Stimulated activated CD4-positive, alpha-beta T cell treated with anti-CD3 and anti-CD28 coated beads, TNF-alpha, amount 100 ng/mL, for 4 hours (primary cell): ENCODE data around the gene LPAR1.

Experiments used
- DNase-seq, 3 experiments: peaks; one replicate each; pipeline ENCODE4 v3.0.0-alpha.2; 2020; ENCODE audit warnings: low read depth in 3 of 3

Gene LPAR1

DNA sequence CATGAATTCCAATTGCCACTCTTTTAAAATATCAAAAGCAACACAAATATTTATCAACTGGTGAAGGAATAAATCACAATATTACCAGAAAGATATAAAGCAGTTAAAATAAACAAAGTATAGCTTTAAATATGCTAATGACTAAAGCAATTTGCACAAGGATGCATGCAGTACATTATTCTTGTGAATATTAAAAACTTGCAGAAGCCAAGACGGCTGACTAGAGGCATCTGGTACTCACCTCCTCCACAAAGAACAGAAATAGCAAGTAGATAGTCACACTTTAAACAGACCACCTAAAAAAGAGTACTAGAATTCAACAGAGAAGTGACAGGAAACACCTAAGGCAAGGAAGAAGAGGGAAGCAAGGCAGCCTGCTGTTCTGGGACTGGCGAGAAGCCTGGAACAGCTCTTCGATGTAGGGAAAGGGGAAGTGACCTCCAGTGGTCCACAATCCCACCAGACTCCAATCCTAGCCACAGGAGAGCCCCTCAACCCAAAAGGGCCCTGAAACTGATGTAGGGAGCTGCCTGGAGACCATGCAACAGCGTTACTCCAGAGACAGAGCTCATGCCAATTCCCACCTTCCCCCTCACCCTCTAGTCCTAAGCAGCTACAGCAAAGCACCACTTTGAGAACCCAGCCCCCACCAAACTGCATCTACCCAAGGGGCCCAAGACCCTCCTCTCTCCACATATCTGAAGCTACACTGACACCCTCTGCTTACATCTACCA is 86.3 kb downstream of the LPAR1 start:
- no peak for DNase-seq

GRCh38 chr9:110950041-110950645 is 88.1 kb downstream of the LPAR1 start:
- DNase-seq: no peak

DNA sequence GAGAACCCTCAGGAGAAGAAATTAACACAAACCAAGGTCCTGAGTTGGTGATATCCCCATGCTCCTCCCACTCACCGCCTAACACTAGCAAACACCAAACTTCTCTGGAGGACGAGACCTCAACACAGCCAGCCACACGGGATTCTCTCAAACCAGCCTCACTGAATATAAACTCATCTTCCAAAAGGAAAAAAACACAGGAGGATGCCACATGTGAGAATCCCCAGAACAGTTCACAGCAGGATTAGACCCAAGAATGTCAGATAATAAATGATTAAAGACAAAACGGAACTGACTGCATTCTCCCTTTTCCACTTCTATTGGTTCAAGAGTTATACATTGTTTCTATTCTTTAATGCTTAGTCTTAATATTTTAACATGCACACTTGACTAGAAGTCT is 89.2 kb downstream of the LPAR1 start:
- no peak for DNase-seq

DNA sequence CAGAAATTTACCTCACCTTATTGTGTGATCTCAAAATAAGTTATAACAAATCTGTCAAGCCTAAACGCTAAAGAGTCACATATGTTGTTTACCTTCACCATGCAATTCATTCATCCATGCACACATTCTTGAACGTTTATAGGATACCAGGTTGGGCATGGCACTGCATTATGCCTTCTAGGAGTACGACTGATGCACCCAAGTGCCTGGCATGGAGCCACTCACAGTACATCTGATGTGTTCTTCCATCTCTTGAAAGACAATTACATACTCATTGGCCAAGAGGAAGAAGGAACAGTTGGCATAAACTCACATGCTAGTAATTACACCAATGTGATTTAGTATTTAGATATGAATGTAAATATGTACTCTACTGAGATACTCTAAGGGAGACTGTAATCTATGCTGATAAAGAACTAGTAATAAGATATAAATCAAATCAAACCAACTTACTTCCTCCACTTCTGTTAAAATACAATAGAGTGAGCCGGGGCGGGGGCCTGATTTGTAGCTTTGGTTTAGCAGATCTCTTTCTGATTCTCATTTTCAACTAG is 90.7 kb downstream of the LPAR1 start:
- no peak for DNase-seq

- DNase-seq: no peak
These were observed 95.7 kb downstream of the LPAR1 start for GRCh38 chr9:110942522-110942921.

GRCh38 chr9:110940951-110941557 is 97.2 kb downstream of the LPAR1 start:
- no peak for DNase-seq

GRCh38 chr9:110939573-110939972 is 98.7 kb downstream of the LPAR1 start:
- DNase-seq: no peak

- DNase-seq: no peak
These were observed 99.2 kb downstream of the LPAR1 start for GRCh38 chr9:110939047-110939446.

DNA sequence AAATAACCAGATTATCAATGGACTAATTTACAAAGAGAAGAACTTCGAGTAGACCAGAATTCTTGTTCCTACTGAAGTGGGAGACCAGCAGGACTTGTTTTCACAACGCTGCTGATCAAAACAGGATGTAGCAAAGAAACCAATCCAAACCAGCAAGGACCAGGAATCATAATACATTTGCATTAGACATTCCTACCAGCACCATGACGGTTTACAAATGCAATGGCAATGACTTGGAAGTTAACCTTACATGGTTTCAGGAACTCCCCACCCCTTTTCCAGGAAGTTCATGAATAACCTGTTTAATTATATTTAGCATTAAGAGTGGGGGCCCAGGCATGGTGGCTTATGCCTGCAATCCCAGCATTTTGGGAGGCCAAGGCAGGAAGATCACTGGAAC is 100.0 kb downstream of the LPAR1 start:
- DNase-seq: no peak

- no peak for DNase-seq
These were observed 101.4 kb downstream of the LPAR1 start for GRCh38 chr9:110936719-110937452.

- DNase-seq: no peak
These were observed 102.0 kb downstream of the LPAR1 start for GRCh38 chr9:110936237-110936636.

DNA sequence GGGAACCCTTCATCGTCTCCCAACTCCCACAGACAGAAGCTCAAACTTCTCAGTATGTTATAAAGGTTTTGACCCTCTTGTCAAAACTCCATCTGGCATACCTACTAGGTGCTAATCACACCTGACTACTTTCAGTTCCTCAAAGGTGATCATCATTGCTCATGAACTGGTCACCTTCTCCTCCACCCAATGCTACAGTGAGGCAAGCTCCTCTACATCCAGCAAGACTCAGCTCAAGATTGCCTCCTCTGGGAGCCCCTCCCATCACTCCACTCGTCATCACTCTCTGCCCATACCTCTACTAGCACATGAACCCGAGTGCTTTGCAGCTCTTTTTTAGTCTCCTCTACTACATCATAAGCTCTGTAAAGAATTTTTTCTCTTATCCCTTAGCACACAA is 102.4 kb downstream of the LPAR1 start:
- DNase-seq: no peak

- DNase-seq: no peak
These were observed 104.8 kb downstream of the LPAR1 start for GRCh38 chr9:110933350-110934001.

DNA sequence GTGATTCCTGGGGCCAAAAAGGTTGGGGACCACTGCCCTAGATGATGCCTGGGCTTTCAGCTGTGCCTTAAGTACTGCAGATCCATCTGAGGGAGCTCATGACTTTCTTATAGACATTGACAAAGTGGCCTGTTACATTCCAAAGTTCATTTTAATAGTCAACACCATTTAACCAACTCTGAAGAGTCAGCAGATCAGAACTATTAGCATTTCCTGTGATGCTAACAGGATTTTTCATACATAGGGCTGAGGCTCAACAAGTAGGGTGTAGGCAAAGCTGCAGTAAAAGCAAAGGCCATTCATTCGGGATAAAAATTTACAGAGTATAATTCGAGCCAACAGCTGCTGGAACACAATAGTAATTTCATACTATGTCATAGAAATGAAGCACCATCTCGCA is 105.4 kb downstream of the LPAR1 start:
- no peak for DNase-seq

- no peak for DNase-seq
These were observed 109.7 kb downstream of the LPAR1 start for GRCh38 chr9:110928599-110928998.

DNA sequence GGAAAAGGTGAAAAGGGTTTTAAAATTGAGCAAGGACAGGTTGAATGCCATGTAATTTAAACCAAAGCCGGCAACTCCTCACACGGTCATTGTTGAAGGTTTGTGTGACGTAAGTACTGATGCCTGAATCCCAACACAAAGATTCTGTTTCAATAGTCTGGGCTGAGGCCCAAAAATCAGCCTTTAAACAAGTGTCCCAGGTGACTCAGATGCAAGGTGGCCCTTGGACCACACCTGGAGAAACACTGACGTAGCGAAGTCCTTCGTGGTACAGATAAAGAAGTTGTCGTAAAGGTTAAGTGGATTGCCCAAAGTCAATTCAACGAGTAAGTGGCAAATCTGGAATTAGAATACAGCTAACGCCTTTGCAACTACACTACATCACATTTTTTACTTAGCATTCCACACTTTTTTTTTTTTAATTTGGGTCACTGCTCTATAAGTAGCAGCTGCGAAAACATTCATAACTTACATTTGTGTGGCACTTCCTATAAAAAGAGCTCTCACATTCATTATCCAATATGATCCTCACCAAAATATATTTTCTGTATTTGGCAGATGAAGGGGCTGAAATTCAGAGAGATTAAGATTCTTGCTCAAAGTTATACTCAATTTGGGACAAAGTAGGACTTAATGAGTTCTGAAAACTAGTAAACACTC is 111.3 kb downstream of the LPAR1 start:
- no peak for DNase-seq

GRCh38 chr9:110923601-110924000 is 114.7 kb downstream of the LPAR1 start:
- no peak for DNase-seq

GRCh38 chr9:110922145-110922544 is 116.1 kb downstream of the LPAR1 start:
- no peak for DNase-seq

GRCh38 chr9:110921705-110922104 is 116.6 kb downstream of the LPAR1 start:
- no peak for DNase-seq

GRCh38 chr9:110919609-110920008 is 118.7 kb downstream of the LPAR1 start:
- no peak for DNase-seq

GRCh38 chr9:110919050-110919435 is 119.2 kb downstream of the LPAR1 start:
- no peak for DNase-seq
